Activated CD4-positive, alpha-beta T cell treated with anti-CD3 and anti-CD28 coated beads for 24 hours (primary cell): Measurements from ENCODE around the gene ZNF614.
"Not testable (repeated sequence)": the region's sequence is repeated elsewhere in the genome, so short reads cannot be mapped to it uniquely, and the experiment has no call there.

ENCODE experiments used
- DNase-seq, 2 donors: peaks; one replicate each; pipeline ENCODE4 v3.0.0-alpha.2; 2020; ENCODE audit warnings: low read depth in 2 of 2

Gene ZNF614

DNA sequence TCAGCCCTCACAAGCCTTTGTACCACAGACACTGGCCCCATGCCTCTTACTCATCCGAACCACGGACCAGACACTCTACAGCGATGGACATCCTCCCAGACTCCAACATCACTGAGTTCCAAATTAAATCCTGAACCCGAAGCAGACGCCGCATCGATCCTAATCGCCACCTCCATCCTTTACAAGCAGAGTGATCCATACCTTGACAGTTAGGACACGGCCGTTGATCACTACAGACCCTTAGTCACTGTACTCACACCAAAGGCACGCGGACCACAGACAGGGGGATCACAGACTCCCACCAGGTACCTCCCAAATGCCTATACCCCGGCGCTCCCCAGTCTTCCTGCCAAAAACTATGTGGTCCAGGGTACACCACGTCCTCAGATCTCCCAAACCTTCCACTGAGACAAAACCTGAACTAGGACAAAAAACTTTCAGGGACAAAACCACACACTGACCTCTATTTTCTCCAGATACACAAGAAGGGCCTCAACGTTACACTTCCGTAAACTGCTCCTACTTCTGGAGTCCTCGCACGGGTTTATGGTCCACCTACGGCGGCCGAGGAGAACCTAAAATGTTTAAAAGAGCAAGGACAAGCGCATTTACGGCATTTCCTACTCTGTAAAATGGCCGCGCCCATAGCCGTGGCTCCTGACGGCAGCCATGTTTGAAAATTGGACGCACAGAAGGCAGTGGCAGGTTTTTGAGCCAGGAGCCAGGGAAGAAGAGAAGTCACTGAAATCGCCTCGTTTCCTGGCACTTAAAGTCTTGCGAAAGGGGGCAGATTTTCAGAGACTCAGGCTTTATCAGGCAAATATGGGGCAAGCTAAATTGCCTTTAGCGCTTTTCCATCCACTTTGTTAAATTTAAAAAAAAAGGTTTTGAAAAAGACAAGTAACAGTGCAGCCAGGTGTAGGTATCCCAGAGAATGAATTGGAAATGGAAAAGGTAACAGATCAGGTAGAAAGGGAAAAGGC, 41.6 kb downstream of the ZNF614 start, which contains the start of gene ZNF350:
Gene ZNF350 (minus strand): TSS at position 532 of the 983 bp plus-strand sequence. CDS start 12,480 bp downstream, outside the sequence.
- DNase-seq: peak; percentile 68 to 82

GRCh38 chr19:51983361-51983760, 44.8 kb downstream of the ZNF614 start:
- DNase-seq: no peak

DNA sequence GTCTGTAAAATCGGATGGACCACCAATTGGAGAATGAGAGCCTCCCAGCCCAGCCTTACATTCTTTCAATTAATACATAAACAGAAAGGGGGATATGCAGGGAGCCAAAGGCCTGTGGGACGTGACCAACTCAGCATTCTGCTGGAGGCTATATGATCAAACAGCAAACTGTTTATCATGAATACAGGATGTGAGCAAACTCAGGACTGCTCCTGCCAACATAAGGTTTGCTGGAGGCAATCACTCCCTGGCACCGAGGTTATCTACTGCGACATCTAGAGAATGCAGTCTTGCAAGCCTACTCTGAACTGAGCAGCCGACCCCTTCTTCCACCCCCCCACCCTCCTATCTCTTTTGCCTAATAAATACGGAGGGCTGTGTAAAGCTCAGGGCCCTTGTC, 47.3 kb downstream of the ZNF614 start:
- DNase-seq: not testable (repeated sequence)

DNA sequence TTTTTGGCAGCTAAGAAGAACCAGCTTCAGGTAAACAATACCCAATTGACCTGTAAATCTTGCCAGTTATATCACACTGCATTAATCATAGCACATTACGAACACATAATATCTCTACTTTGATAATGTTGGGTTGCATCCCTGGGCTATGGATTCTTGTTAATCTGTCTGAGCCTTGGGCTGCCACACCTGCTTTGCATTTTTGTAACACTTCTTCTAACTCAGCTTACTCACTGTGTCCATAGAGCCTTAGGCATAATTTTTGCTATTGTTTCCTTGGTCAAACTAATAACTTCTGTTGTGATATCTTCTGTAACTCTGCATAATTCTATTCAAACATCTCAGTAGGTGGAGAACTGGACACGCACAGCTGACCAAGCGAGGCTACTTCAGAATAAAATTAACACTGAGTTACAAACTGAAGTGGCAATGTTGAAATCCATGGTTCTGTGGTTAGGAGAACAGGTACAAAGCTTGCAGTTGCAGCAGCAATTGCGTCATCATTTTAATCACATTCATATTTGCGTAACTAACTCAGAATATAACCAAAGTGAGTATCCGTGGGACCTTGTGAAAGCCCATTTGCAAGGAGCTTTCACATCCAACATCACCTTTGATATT, 48.0 kb downstream of the ZNF614 start:
- DNase-seq: no peak

- DNase-seq: no peak
Observed at GRCh38 chr19:51978882-51979281, 49.3 kb downstream of the ZNF614 start.

DNA sequence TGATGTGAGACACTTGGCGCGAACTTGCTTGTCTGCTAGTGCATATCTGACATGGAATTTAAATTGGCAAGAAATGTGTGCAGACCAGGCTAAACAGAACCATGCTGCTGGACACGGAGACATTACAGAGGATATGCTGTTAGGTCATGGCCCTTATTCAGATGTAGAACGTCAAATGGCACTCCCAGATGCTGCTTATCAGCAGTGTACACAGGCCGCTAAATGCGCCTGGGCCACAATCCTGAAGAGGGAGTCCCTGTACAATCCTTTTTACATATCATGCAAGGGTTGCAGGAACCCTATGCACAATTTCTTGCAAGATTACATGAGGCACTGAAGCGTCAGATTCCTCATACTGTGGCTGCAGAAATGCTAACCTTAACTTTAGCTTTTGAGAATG, 50.8 kb downstream of the ZNF614 start:
- no peak for DNase-seq

DNA sequence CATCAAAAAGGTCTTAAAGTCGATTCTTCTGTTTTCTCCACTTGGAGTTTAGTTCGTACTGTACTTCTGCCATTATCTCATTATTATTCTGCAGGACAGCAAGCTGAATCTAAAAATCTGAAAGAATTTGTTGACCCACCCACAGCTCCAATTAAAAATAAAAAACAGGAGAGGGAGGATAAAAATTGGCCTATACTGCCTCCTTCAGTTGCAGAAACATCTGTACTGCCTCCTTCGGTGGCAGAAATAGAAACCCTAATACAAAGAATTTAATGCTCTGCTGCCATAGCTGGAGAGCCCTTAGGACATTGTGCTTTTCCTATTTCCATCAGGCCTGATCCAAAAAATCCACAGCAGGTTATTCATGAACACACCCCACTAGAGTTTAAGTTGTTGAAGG, 51.3 kb downstream of the ZNF614 start:
- no peak for DNase-seq

DNA sequence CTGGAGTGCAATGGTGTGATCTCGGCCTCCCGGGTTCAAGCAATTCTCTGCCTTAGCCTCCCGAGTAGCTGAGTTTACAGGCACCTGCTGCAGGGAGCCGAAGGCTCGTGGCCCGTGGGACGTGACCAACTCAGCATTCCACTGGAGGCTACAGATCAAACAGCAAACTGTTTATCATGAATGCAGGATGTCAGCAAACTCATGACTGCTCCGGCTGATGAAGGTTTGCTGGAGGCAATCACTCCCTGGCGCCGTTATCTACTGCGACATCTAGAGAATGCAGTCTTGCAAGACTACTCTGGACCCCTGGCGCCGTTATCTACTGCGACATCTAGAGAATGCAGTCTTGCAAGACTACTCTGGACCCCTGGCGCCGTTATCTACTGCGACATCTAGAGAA, 52.4 kb downstream of the ZNF614 start:
- not testable (repeated sequence) for DNase-seq

DNA sequence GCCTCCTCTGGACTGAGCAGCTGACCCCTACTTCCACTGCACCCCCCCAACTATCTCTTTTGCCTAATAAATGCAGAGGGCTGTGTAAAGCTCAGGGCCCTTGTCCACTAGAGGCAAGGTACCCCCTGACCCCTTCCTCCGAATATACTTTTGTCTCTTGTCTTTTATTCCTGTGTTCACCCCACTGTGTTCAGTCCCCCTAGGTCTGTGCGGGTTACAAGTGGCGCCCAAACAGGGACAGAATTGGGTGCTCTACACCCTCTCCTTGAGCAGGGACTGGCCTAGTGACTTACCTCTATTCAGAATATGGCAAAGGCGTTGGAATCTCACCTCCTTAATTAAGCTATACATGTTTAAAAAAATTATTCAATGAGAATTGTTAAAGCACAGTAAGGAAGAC, 56.6 kb downstream of the ZNF614 start:
- no peak for DNase-seq

DNA sequence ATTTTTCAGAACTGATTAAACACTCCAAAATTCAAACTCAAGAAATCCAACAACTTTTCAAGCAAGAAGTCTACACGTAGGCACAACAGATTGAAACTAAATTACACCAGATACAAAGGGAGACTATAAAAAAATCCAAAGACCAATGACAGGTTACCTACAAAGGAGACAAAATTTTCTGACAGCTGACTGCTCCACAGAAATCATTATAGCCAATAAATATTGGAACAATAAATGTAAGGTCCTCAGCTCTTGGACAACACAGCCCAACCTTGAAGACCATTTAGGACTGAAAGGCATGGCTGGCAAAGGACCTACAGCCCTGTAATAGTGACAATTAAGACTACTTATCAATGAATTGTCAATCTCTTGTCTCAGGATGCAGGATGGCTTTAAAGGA, 57.5 kb downstream of the ZNF614 start:
- no peak for DNase-seq

GRCh38 chr19:51965583-51965982, 62.6 kb downstream of the ZNF614 start:
- DNase-seq: no peak
